ENCODE data around the gene PLEKHM3. TPM values are rescaled to one million over a fixed set of nuclear protein-coding genes. Genes with fewer than 3 reads are reported as not detected.

The PLEKHM3 gene
- total and polyA plus RNA-seq, 2 experiments from 2014 or later = 3.9 to 8.8 TPM

- TF ChIP-seq ZNF462 (CRISPR knock-in tag; IDR thresholded peaks at IDR 0.05) (no peak), EZH2 (IDR thresholded peaks at IDR 0.05; ENCODE audit: low read depth, unreplicated experiment) (no peak), EZH2phosphoT487 (IDR thresholded peaks at IDR 0.05; ENCODE audit: unreplicated experiment) (no peak), ZNF331 (CRISPR knock-in tag; IDR thresholded peaks at IDR 0.05; ENCODE audit: low read depth) (no peak), REST (IDR thresholded peaks at IDR 0.05; ENCODE audit: unreplicated experiment) (no peak)
Measured at GRCh38 chr2:207831584-207832248, 193.6 kb downstream of the PLEKHM3 start (continued).

All from GM23338 (cell line).